PFSK-1 (cell line): ENCODE data around the gene ADAMTSL4.

ENCODE experiments used
- POLR2AphosphoS5 ChIP-seq: IDR thresholded peaks from 2 replicates; pipeline ENCODE4 v1.6.1; 2012; ENCODE audit warnings: low read depth, mild to moderate bottlenecking, control low read depth, low read length, moderate library complexity
- REST ChIP-seq, 2 experiments: IDR thresholded peaks; 2 replicates each; pipeline versions ENCODE4 v1.6.1 to v1.8.0; 2011 to 2012; ENCODE audit warnings: low read depth in 2 of 2, low read length in 2 of 2, control low read depth in 1 of 2, inconsistent platforms in 1 of 2, mild to moderate bottlenecking in 1 of 2, moderate library complexity in 1 of 2; ENCODE audit not compliant: insufficient read depth in 1 of 2
- SIN3A ChIP-seq: IDR thresholded peaks from 2 replicates; pipeline ENCODE4 v1.6.1; 2012; ENCODE audit warnings: mild to moderate bottlenecking, low read length, moderate library complexity, borderline replicate concordance; ENCODE audit not compliant: insufficient read depth

GRCh38 chr1:150548324-150548631 lies 930 bp upstream of the ADAMTSL4 start:
- no peak for TF ChIP-seq REST (IDR thresholded peaks at IDR 0.05; ENCODE audit: insufficient read depth in 1 of 2, low read depth in 2 of 2, low read length in 2 of 2)
- no peak for TF ChIP-seq POLR2AphosphoS5
- no peak for TF ChIP-seq SIN3A
